ENCODE results near the gene SPANXN2. TPM values are rescaled to one million over a fixed set of nuclear protein-coding genes. Genes with fewer than 3 reads are reported as not detected.
"Not testable (repeated sequence)": the region's sequence is repeated elsewhere in the genome, so short reads cannot be mapped to it uniquely, and the experiment has no call there.

The SPANXN2 gene
- not detected for total RNA-seq

DNA sequence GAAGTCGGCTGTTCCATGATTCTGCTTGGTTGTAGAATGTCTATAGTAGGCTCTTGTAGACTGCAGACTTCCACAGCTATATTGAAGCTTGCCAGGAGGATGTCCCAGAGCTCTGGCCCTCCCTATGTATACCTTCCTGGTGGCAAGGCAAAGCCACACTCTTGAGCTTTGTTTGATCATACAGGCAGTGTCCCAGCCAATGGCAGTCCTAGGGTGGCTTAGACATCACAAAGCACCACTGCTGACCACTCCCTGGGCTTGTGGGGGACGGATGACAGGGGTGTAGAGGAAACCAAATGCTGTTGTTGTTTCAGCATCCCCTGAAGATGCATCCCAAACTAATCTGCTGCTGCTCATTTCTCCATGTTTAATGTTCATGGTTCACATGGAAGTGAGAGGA, at the start of gene SPANXN2:
Gene SPANXN2, minus strand, starts transcription at position 101 of the 400 bp plus-strand sequence. Its CDS starts 84 bp downstream, at position 17.
- DNase-seq = not testable (repeated sequence)

DNA sequence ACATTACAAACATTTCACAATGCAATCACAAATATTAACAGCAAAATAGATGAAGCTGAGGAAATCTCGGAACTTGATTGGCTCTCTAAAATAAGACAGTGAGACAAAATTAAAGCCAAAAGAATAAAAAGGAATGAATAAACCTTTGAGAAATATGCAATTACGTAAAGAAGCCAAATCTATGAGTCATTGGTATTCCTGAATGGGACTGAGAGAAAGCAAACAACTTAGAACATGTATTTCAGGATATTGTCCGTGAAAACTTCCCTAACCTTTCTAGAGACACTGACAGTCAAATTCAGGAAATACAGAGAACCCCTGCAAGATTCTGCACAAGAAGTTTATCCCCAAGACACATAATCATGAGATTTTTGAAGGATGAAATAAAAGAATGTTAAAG, 48.4 kb upstream of the SPANXN2 start:
- no peak for DNase-seq

- DNase-seq = not testable (repeated sequence)
Observed at GRCh38 chrX:143767789-143768188, 47.2 kb upstream of the SPANXN2 start.

- DNase-seq = no peak
Observed at GRCh38 chrX:143757887-143758286, 37.3 kb upstream of the SPANXN2 start.

DNA sequence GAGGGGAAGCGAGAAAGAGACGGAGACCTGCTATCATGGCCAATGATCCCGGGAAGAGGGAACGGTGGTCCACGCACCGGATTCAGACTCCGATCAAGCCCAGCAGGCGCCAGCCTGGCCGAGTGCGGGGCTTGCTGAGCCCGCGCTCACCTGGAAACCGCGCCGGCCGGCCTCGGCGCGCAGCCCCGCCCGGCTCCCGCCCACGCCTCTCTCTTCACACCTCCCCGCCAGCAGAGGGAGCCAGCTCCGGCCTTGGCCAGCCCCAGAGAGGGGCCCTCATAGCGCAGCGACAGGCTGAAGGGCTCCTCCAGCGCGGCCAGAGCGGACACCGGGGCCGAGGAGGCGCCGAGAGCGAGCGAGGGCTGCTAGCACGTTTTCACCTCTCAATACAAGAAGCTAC, 36.8 kb upstream of the SPANXN2 start:
- DNase-seq = no peak

DNA sequence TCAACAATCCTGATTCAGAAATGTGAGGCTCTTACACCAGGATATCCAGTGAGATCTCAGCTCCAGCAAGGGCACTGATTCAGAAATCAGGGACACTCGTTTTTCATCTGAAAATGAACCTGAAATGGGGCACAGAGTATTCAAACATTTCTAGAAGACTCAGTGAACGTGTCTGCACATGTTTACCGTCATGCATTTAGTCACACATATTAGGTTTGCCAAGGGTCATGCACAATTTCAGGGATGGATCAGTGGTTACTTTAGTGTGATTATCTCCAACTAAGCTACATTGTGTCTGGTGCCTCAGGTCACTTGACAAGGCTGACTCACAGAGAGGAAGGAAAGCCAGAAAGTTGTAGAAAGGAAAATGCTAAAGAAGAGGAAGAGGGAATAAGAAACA, 33.6 kb upstream of the SPANXN2 start:
- no peak for DNase-seq

DNA sequence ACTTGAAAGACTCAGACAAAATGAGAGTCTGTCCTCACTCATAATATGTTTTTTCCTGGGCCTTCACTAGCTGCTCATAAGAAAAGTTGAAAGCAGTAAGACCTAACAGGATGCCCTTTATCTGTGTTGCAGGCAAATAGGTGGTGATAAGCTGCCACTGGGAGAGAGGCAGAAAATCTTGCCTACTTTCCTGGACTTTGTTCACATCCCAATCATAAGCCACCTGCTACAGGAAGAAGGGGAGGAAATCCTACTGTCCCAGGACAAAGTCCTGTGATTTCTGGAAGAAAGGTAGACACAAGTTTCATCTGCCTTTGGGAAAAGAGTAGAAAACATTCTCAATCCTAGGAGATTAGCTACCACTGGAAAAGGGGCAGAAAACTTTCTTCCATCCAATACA, 13.3 kb upstream of the SPANXN2 start:
- no peak for DNase-seq

DNA sequence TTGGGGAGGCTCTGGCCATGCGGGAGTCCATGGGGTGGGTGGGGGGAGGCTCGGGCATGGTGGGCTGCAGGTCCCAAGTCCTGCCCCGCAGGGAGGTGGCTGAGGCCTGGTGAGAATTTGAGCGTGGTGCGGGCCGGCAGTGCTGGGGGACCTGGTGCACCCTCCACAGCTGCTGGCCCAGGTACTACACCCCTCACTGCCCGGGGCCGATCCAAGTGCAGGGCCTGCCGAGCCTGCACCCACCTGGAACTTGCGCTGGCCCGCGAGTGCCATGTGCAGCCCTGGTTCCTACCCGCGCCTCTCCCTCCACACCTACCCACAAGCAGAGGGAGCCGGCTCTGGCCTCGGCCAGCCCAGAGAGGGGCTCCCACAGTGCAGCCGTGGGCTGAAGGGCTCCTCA, 5.7 kb upstream of the SPANXN2 start:
- DNase-seq = no peak

DNA sequence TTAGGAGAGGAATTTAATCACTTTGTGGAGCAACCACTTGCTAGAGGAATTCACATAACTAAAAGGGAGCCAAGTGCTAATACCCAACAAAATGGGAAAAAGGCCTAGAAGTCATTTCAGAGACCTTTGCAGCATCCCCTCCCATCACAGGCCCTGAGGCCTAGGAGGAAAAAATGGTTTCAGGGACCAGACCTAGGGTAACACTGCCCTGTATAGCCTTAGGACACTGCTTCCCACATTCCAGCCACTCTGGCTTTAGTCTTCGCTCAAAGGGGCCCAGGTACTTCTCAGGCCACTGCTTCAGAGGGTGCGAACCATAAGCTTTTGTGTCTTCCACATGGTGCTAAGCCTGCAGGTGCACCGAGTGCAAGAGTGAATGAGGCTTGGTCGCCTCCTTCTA, 19.1 kb downstream of the SPANXN2 start:
- DNase-seq = no peak

DNA sequence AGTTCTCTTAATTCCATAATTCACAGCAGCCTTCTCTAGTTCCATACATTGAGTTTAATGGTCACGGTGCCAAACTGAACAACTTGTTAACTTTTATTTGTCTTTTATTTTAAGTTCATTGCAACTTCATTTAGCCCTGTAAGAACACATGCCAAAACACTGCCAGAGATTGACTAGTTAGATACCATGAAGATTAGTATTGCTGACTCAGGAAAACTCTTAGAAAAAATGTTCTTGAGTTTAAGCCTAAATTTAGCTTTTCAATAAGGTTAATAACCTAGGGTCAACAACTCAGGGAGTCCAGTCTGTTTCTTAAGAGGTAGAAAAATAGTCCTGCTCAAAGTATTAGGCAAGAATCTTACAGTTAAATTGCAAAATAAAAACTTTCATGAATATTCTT, 25.7 kb downstream of the SPANXN2 start:
- no peak for DNase-seq

DNA sequence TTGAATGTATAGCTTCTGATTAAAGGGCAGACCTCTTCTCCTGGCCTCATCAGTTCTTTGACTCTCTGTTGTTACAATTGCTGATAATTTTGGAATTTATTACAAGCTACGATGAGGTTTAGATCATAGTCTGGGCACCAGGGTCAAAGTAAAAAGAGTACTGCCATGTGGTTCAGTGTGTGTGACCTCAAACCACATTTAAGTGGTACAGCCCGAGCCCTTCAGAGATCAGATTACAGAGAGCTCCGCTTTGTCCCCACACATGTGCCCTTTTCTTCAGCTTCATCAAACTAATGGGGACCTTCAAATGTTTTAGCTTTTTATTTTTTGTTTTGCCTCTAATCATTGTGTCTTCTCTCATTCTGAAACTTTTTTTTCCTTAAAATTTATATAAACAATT, 37.1 kb downstream of the SPANXN2 start:
- no peak for DNase-seq

DNA sequence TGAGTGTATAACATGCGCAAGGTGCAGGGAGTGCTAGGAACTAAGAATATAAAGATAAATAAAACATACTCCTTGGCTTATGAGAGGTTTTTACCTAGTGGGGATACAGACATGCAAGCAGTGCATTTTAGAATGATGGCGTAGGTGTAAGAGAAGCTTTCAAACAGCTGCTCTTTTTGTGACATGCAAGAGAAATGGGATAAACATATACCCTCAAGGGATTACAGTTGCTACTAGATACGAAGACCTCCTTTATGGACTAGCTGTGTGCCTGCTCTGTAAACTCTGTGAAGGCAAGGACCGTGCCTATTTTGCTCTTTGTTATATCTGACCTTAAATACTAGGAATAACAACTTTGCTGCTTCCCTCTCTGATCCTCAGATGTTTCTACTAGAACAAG, 45.6 kb downstream of the SPANXN2 start:
- DNase-seq = no peak

DNA sequence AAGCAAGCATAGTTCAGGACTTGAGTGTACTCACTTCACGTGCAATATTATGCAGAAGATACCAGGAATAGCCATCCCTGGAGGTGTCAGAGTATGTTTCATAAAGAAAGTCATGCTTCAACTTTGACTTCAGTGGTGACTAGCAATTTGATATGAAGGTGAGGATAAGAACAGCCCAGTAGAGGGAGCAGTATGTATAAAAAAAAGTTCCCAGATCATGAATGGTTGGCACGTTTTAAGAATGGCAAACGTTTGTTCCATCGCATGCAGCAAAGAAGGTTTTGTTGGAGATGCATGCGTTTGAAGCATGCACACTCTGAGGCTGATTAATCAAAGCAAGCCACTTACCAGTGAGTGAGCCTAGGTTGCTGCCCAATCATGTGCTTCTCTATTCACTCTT, 51.2 kb downstream of the SPANXN2 start:
- DNase-seq = no peak

GRCh38 chrX:143664302-143664701, 56.2 kb downstream of the SPANXN2 start:
- no peak for DNase-seq

- DNase-seq = no peak
Observed at GRCh38 chrX:143663755-143664154, 56.8 kb downstream of the SPANXN2 start.

Other genes starting within 250 kb of the SPANXN2 start
- gene SPANXN3, start 203.3 kb downstream of the SPANXN2 start, total RNA-seq = not detected
- gene SLITRK4, start 84.7 kb downstream of the SPANXN2 start, total RNA-seq = 62.1 TPM
- gene UBE2NL, start 163.3 kb upstream of the SPANXN2 start, total RNA-seq = not detected